GM23338 (cell line): ENCODE results near the gene SYNPO2. TPM values are rescaled to one million over a fixed set of nuclear protein-coding genes. Genes with fewer than 3 reads are reported as not detected.

Source experiments
- ATAC-seq: fragments of 200-7000 bp; cut with Tn5 transposase; 3 replicates; pipeline ENCODE4 v1.9.1; 2020
- DNase-seq: peaks from one replicate; pipeline ENCODE4 v3.0.0-alpha.2; 2015; ENCODE audit warnings: low spot score
- H2AFZ ChIP-seq: fragments of 200-600 bp; sonication (generic); 2 replicates; pipeline ENCODE4 v1.8.0; 2016; ENCODE audit warnings: antibody characterized with exemption, mild to moderate bottlenecking, moderate library complexity
- H3F3A ChIP-seq: fragments of 200-600 bp; sonication (generic); replicated peaks from 2 replicates; pipeline ENCODE4 v1.8.0; 2017; ENCODE audit warnings: antibody characterized with exemption, mixed run types, low read depth
- H3K27ac ChIP-seq: fragments of 200-600 bp; sonication (generic); 2 replicates; pipeline ENCODE4 v1.6.1; 2016; ENCODE audit warnings: low read depth
- H3K27me3 ChIP-seq: fragments of 200-600 bp; sonication (generic); 2 replicates; pipeline ENCODE4 v1.8.0; 2016; ENCODE audit warnings: mild to moderate bottlenecking, mixed run types, moderate library complexity; ENCODE audit not compliant: insufficient read depth
- H3K36me3 ChIP-seq: fragments of 200-600 bp; sonication (generic); 2 replicates; pipeline ENCODE4 v1.8.0; 2016; ENCODE audit warnings: mild to moderate bottlenecking; ENCODE audit not compliant: insufficient read depth
- H3K4me1 ChIP-seq: fragments of 200-600 bp; sonication (generic); 2 replicates; pipeline ENCODE4 v1.8.0; 2016; ENCODE audit warnings: mild to moderate bottlenecking, moderate library complexity; ENCODE audit not compliant: insufficient read depth
- H3K4me2 ChIP-seq: fragments of 200-600 bp; sonication (generic); 2 replicates; pipeline ENCODE4 v1.7.1; 2017; ENCODE audit warnings: mixed run types
- H3K4me3 ChIP-seq: fragments of 200-600 bp; sonication (generic); 2 replicates; pipeline ENCODE4 v1.6.1; 2016; ENCODE audit warnings: mixed run types
- H3K79me2 ChIP-seq: fragments of 200-600 bp; sonication (generic); replicated peaks from 2 replicates; pipeline ENCODE4 v1.8.0; 2017; ENCODE audit warnings: mild to moderate bottlenecking; ENCODE audit not compliant: insufficient read depth
- H3K9me2 ChIP-seq: fragments of 200-600 bp; sonication (generic); 2 replicates; pipeline ENCODE4 v1.8.0; 2017; ENCODE audit not compliant: insufficient read depth
- H4K20me1 ChIP-seq: fragments of 200-600 bp; sonication (generic); replicated peaks from 2 replicates; pipeline ENCODE4 v1.8.0; 2017; ENCODE audit warnings: mild to moderate bottlenecking; ENCODE audit not compliant: insufficient read depth
- H3K27ac Mint-ChIP-seq: 2 replicates; pipeline ENCODE4 v1.8.0; 2020; ENCODE audit warnings: inconsistent platforms, mild to moderate bottlenecking, moderate library complexity, mixed read lengths
- H3K27me3 Mint-ChIP-seq: 3 replicates; pipeline ENCODE4 v1.8.0; 2022; ENCODE audit warnings: low read depth, mild to moderate bottlenecking, moderate library complexity, mixed read lengths, inconsistent platforms; ENCODE audit not compliant: insufficient read depth, poor library complexity
- H3K36me3 Mint-ChIP-seq: 3 replicates; pipeline ENCODE4 v1.8.0; 2021; ENCODE audit warnings: low read depth, mild to moderate bottlenecking, inconsistent platforms, moderate library complexity, mixed read lengths
- H3K4me1 Mint-ChIP-seq: 3 replicates; pipeline ENCODE4 v1.8.0; 2020; ENCODE audit warnings: mild to moderate bottlenecking, inconsistent platforms, mixed read lengths
- H3K4me3 Mint-ChIP-seq: 3 replicates; pipeline ENCODE4 v1.8.0; 2021; ENCODE audit warnings: moderate library complexity, mild to moderate bottlenecking, inconsistent platforms, mixed read lengths
- H3K9me3 Mint-ChIP-seq: 3 replicates; pipeline ENCODE4 v1.8.0; 2020; ENCODE audit warnings: moderate library complexity, mild to moderate bottlenecking, inconsistent platforms, mixed read lengths
- CTCF ChIP-seq, 2 experiments: fragments of 200-600 bp in 1 of 2; sonication (generic) in 1 of 2; conservative IDR thresholded peaks; 2 replicates each; pipeline versions ENCODE4 v1.5.1 to v1.6.1; 2016 to 2017; ENCODE audit warnings: antibody characterized with exemption in 2 of 2, low read depth in 2 of 2, mild to moderate bottlenecking in 2 of 2, moderate library complexity in 1 of 2
- EZH2phosphoT487 ChIP-seq: fragments of 200-600 bp; sonication (generic); IDR thresholded peaks from one replicate; pipeline ENCODE4 v1.8.1; 2018; ENCODE audit warnings: antibody characterized with exemption; ENCODE audit not compliant: unreplicated experiment
- NANOG ChIP-seq: IDR thresholded peaks from 2 replicates; pipeline ENCODE4 v1.6.1; 2016; ENCODE audit warnings: antibody characterized with exemption, borderline replicate concordance
- REST ChIP-seq: IDR thresholded peaks from one replicate; pipeline ENCODE4 v1.6.1; 2018; ENCODE audit warnings: antibody characterized with exemption; ENCODE audit not compliant: unreplicated experiment
- STAT1 ChIP-seq: IDR thresholded peaks from one replicate; pipeline ENCODE4 v1.6.1; 2016; ENCODE audit warnings: antibody characterized with exemption; ENCODE audit not compliant: unreplicated experiment
- ZNF114 ChIP-seq: fragments of 250-450 bp; sonication (Bioruptor Pico); IDR thresholded peaks from 2 replicates; pipeline ENCODE4 v1.5.0; 2020; ENCODE audit warnings: mild to moderate bottlenecking, moderate library complexity
- ZNF331 ChIP-seq: fragments of 250-450 bp; sonication (Bioruptor Pico); IDR thresholded peaks from 2 replicates; pipeline ENCODE4 v1.5.0; 2020; ENCODE audit warnings: low read depth, mild to moderate bottlenecking, moderate library complexity
- ZNF462 ChIP-seq: fragments of 250-450 bp; sonication (Bioruptor Pico); IDR thresholded peaks from 2 replicates; pipeline ENCODE4 v1.5.0; 2020; ENCODE audit warnings: mild to moderate bottlenecking, moderate library complexity
- polyA plus RNA-seq: library from polyadenylated mRNA; unstranded; fragments of >200 nt; fragmentation: Nextera tagmentation; extraction: Ambion mirVana; gene quantifications from 2 replicates; pipeline ENCODE4 v1.2.1, GENCODE V29; 2016
- total RNA-seq: library from RNA; depleted of rRNA; stranded (reverse); fragments of >200 nt; shearing (Covaris generic); gene quantifications from 2 replicates; pipeline ENCODE4 v1.2.3, GENCODE V29; 2014

The SYNPO2 gene
- total and polyA plus RNA-seq, 2 experiments from 2014 or later = 2.1 to 3.4 TPM

GRCh38 chr4:119025916-119026661, 137.4 kb downstream of the SYNPO2 start:
- no peaks in the 10 kb centered on the region for H3K36me3 ChIP-seq
- H3K27ac ChIP-seq = no peak overlapping the region
- H3K9me2 ChIP-seq = 0 out of 2 replicates have a peak, but pooled peaks cover 3% of the 10 kb centered on the region
- H3K36me3 Mint-ChIP-seq = peaks cover 7% of the 10 kb centered on the region
- no peak for DNase-seq
- H3K79me2 ChIP-seq = no peaks in the 10 kb centered on the region
- H3F3A ChIP-seq = no peaks in the 10 kb centered on the region
- H3K4me3 Mint-ChIP-seq = no peak overlapping the region
- H3K27me3 ChIP-seq = no peaks in the 10 kb centered on the region
- no peak for ATAC-seq
- TF ChIP-seq STAT1 (no peak), NANOG (no peak), EZH2phosphoT487 (no peak), ZNF331 (CRISPR knock-in tag) (no peak), ZNF462 (CRISPR knock-in tag) (no peak), CTCF (conservative IDR thresholded peaks at IDR 0.05; ENCODE audit: low read depth in 2 of 2) (no peak), REST (no peak), ZNF114 (CRISPR knock-in tag) (no peak)
- H3K27me3 Mint-ChIP-seq = no peaks in the 10 kb centered on the region
- H4K20me1 ChIP-seq = no peaks in the 10 kb centered on the region
- H3K27ac Mint-ChIP-seq = no peak overlapping the region
- no peak overlapping the region; the same call in 1 of the 2 replicates for H2AFZ ChIP-seq
- no peak overlapping the region for H3K4me3 ChIP-seq
- H3K4me2 ChIP-seq = no peak overlapping the region
- peaks cover 51% of the 10 kb centered on the region for H3K4me1 ChIP-seq
- H3K4me1 Mint-ChIP-seq = peaks cover 33% of the 10 kb centered on the region
- H3K9me3 Mint-ChIP-seq = no peaks in the 10 kb centered on the region
